NT2/D1 (cell line): ENCODE data around the gene ADPRH.

ENCODE experiments used
- SUZ12 ChIP-seq: IDR thresholded peaks from 2 replicates; pipeline ENCODE4 v1.6.1; 2011; ENCODE audit not compliant: insufficient read length, insufficient read depth; ENCODE audit errors: extremely low read depth
- YY1 ChIP-seq: IDR thresholded peaks from 2 replicates; pipeline ENCODE4 v1.6.1; 2011; ENCODE audit not compliant: insufficient read length, insufficient read depth
- ZNF274 ChIP-seq: IDR thresholded peaks from 2 replicates; pipeline ENCODE4 v1.6.1; 2011; ENCODE audit warnings: mild to moderate bottlenecking, low read depth, low read length

- TF ChIP-seq YY1 = no peak
- TF ChIP-seq SUZ12 = no peak
- no peak for TF ChIP-seq ZNF274
These were observed 7.5 kb downstream of the ADPRH start for GRCh38 chr3:119586733-119587172.
